Measurements from ENCODE around the gene SCART1.
"Not testable (repeated sequence)": the region's sequence is repeated elsewhere in the genome, so short reads cannot be mapped to it uniquely, and the experiment has no call there.

SCART1 gene

DNA sequence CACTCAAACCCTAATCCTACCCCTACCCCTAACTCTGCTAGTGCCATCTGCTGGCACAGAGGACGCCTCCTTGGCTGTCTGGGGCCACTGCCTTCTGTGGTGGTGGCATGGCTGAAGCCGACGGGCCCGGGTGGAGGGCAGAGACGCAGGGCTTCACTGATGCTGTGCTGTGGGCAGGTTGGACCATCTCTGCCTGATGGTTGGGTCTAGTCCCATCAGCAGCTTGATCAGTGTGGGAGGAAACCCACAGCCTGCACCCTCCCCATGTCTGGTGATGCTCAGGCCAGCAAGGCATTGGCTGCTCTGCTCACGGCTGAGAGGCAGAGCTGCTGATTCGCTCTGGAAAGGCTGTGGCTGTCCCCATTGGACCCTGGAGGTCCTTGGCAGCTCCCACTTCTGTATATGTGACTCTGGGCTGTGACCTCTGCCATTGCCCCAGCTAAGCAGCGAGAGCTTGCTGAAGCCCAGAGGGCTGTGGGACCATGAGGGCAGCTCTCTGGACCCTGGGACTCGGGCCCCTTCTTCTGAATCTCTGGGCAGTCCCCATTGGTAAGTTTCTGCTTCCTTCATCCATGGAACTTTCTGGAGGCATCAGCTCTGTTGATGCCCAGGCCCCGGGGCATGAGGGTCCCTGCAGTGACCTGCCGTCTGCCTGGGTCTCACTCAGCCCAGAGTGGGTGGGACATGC, at the start of gene SCART1:
Gene SCART1, plus strand, starts transcription at position 430 of the 688 bp plus-strand sequence. Its CDS starts 53 bp downstream, at position 483.
- no peak for DNase-seq (ENCODE audit: low read depth, low spot score)

DNA sequence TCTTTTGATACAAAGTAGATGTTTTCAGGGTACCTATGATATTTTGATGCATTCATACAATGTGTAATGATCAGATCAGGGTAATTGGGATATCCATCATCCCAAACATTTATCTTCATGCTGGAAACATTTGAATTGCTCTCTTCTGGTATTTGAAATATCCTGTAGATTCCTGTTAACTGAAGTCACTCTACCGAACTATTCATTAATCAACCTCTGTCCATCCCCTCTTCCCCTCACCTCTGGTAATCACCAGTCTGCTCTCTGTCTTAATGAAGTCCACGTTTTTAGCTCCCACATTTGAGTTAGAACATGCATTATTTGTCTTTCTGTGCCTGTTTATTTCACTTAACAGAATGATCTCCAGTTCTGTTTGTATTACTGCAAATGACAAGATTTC, 48.5 kb upstream of the SCART1 start:
- DNase-seq (ENCODE audit: low read depth, low spot score): no peak

DNA sequence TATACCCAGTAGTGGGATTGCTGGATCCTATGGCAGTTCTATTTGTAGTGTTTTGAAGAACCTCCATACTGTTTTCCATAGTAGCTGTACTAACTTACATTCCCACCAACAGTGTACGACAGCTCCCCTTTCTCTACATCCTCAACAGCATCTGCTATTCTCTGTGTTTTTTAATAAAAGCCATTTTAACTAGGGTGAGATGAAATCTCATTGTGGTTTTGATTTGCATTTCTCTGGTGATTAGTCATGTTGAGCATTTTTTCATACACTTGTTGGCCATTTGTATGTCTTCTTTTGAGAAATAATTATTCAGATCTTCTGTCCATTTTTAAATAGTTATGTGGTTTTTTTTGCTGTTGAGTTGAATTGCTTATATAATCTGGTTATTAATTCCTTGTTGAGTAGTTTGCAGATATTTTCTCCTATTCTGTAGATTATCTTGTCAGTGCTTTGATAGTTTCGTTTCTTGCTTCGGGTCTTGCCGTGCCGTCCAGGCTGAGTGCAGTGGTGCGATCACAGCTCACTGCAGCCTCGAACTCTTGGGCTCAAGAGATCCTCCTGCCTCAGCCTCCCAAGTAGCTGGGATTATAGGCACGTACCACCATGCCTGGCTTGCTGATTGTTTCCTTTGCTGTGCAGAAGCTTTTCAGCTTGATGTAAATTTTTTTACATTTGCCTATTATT, 47.8 kb upstream of the SCART1 start:
- DNase-seq (ENCODE audit: low read depth, low spot score): no peak

DNA sequence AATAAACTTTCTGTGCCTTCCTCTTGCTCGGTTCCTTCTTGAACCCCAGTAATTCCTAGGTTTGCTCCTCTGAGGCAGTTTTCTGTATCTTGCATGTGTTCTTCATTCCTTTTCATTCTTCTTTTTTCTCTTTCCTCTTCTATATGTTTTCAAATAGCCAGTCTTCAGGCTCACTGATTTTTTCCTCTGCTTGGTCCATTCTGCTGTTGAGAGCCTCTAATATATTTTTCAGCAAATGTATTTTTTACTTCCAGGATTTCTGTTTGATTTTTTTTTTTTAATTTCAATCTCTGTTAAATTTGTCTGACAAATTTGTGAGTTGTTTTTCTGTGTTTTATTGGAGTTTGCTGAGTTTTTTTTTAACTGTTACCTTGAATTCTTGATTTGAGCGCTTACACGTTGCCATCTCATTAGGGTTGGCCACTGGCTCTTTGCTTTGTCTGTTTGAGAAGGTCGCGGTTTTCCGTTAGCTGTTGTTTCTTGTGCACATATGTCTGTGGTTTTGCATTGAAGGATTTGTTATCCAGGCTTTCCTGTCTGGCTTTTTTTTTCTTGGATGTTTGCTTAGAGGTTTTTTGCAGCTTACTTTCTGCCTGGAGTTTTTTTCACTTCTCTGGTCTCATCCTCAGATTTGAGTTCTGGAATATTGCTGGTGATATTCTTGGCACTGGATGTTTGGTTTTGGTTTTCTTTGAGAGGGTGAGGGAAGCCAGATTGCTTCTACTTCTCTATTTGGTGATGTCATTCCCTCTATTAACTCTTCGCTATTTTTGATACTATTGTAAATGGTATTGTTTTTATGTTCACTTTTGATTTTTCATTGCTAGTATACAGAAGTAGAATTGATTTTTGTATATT, 42.0 kb upstream of the SCART1 start:
- DNase-seq (ENCODE audit: low read depth, low spot score): no peak

DNA sequence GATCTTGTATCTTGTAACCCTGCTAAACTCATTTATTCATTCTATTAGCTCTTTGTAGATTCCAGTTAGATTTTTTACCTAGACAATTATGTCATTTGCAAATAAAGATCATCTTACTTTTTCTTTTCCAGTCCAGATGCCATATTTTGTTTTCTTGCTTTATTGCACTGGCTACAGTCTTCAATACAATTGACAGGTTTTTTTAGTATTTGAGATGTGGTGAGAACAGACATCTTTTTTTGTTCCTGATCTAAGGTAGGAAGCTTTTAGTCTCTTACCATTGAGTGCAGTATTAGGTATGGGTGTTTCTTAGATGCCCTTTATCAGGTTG, 41.4 kb upstream of the SCART1 start:
- DNase-seq (ENCODE audit: low read depth, low spot score): no peak

DNA sequence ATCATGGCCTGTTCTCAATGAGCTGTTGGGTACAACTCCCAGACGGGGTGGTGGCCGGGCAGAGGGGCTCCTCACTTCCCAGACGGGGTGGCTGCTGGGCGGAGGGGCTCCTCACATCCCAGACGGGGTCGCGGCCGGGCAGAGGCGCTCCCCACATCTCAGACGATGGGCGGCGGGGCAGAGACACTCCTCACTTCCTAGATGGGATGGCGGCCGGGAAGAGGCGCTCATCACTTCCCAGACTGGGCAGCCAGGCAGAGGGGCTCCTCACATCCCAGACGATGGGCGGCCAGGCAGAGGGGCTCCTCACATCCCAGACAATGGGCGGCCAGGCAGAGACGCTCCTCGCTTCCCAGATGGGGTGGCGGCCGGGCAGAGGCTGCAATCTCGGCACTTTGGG, 39.3 kb upstream of the SCART1 start:
- not testable (repeated sequence) for DNase-seq (ENCODE audit: low read depth, low spot score)

DNA sequence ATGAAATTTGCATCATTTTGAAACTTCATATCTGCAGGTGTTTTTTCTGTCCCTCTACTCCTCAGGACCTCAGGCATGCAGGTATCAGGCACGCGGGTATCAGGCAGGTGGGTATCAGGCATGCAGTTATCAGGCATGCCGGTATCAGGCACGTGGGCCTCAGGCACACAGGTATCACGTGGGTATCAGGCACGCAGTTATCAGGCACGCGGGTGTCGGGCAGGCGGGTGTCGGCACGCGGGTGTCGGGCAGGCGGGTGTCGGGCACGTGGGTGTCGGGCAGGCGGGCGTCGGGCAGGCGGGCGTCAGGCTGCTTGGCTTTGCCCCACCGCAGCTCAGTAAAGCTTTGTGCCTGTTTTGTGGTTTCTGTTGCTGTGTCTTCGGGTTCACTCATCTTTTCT, 38.0 kb upstream of the SCART1 start:
- no peak for DNase-seq (ENCODE audit: low read depth, low spot score)

DNA sequence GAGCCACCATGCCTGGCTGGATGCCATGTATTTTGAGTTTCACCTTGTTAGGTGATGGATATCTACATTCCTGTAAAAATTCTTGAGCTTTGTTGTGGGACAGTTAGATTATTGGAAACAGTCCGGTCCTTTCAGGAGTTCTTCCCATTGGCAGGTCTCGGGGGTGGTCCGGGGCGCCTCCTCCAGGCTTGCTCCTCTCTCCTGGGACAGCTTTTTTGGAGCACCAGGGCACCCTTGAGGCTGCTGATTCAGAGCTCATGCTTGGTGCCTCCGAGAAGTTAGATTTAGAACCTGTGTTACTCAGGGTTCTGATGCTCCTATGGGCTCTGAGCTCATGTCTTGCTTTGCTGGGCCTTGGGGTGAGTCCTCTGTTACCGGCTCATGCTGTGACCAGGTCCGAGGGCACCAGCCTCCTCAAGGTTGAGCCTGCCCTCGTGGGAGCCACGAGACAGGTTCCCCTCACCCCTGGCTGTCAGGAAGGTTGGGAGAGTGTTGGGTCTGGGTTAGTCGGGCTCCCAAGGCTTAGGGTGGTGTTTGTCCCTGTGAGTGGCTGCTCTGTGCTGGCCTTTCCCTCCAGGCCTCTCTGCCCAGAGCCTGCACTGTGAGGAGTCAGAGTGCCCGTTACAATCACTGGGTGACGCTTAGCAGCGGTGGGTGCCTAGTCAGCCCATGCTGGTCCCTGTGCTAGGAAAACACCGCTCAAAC, 35.3 kb upstream of the SCART1 start:
- no peak for DNase-seq (ENCODE audit: low read depth, low spot score)

DNA sequence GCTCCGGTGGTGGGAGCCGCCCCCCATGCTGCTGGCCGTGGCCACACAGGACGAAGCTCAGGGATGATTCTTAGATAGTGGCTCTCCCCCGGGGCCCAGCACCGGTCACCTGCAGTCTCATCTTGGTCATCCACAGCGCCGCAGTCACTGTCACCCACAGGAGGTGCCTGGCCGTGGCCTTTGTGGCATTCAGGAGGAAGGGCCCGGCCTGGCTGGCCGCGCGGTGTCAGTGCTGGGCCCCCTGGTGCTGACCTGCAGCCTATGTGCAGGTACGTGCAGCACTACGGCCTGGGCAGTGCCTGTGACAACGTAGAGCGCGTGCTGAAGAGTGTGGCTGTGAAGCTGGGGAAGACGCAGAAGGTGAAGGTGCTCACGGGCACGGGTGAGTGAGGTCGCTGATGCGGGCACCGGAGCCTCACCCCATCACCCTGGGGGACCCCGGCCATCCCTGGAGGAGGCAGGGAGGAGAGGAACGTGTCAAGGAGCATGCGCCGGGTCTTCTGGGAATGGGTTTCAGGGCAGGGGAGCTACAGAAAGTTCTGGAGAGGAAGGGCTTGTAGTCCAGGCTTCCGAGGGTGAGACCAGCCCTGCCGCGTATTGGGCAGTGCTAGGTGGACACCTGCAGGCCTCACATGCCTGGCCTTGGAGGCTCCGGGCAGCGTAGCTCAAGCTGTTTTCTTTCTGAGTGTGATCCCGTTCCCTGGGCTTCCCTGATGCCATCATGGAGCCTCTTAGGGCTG, 34.4 kb upstream of the SCART1 start:
- DNase-seq (ENCODE audit: low read depth, low spot score): no peak

DNA sequence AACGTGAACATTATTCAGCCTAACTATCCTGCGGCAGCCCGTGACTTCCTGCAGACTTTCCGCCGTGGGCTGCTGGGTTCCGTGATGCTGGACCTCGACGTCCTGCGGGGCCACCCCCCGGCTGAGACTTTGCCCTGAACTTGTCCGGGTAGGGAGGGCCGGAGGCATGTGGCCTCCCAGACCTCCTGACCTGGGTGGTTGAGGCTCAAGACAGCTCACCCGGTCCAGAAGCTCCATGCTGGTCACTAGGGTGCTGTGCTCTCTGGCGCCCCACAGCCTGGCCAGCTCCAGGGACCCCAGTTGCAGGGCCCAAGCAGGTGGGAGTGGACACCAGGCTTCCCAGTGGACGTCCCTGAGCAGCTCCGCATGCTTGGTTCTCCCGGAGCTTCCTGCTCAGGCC, 33.7 kb upstream of the SCART1 start:
- DNase-seq (ENCODE audit: low read depth, low spot score): no peak

DNA sequence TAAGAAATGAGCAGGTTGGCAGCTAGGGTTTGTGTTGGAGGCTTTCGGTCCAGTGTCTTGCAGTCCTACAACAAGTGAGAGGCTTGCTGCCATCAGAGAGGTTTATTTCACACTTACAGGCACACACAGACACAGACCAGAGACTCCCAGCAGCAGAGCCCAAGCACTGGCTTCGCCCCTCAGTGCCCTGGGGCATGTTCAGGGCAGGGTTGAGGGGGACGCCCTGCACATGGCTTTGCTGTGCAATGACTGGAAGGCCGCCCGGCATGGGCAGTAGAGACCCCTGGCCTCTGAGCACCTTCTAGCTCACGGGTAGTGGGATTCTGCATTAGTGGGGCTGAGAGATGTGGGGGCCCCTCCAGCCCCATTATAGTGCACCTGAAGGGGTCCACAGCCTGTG, 33.2 kb upstream of the SCART1 start:
- DNase-seq (ENCODE audit: low read depth, low spot score): no peak

DNA sequence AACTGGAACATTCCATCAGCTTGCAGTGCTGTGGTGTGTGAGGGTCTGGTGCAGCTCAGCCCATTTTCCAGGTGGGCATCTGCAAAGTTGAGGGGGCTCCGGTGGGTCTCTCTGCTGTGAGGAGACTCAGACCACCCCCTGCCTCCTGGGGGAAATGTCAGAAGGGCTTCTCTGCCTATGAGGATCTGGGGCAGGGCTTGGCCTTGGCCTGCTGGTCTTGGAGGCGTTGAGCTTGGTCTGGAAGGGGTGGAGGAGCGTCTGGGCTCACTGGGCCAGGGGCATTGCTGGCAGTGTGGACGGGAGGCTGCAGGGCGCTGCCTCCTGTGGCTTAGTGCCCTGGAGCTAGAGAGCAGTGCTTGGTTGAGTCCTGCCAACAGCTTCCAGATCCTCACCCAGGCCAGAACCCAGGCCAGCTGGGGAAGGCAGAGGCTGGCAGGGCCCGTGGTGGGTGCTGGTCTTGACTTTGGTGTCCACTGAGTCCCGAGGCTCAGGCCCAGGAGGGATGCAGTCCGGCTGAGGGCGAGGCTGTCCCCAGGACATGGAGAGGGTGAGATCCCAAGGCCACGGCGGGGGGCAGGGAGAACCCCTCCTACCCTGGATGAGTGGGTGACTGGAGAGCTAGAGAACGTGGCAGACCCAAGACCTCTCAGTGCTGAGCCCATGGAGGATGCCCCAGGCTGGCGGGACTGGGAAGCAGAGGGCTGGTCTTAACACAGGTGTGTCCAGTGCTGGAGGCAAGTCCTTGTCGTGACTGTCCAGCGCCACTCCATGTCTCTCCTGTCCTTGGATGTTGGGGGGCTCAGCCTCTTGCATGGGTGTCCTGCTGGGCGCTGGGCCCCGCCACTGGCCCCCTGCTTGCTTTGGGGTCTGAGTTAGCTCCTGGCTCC, 32.2 kb upstream of the SCART1 start:
- no peak for DNase-seq (ENCODE audit: low read depth, low spot score)

DNA sequence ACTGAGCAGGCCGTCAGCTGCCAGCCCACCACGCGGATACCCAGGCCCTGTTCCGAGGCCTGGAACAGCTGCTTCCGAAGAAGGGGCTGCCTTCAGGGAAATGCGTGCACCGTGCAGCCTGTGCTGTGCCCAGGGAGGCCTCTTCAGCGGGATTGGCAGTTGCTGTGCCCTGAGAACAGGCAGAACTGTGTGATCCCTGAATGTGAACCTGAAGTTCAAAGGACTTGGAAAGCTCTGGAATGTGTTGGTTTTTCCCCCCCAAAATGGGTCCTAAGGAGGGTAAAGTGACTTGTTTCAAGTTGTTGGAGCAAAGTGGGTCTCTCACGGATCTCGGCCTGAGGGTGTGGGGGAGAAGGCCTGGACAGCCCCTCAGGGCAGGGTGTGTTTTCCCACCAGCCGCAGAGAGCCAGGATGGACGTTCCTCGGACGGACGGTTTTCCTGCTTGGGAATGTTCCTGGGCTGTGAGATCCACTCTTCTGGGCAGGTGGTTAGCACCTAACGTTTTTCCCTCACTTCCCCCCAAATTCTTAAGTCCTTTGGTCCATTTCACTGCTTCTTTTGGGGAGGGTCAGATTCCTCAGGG, 31.4 kb upstream of the SCART1 start:
- DNase-seq (ENCODE audit: low read depth, low spot score): no peak

DNA sequence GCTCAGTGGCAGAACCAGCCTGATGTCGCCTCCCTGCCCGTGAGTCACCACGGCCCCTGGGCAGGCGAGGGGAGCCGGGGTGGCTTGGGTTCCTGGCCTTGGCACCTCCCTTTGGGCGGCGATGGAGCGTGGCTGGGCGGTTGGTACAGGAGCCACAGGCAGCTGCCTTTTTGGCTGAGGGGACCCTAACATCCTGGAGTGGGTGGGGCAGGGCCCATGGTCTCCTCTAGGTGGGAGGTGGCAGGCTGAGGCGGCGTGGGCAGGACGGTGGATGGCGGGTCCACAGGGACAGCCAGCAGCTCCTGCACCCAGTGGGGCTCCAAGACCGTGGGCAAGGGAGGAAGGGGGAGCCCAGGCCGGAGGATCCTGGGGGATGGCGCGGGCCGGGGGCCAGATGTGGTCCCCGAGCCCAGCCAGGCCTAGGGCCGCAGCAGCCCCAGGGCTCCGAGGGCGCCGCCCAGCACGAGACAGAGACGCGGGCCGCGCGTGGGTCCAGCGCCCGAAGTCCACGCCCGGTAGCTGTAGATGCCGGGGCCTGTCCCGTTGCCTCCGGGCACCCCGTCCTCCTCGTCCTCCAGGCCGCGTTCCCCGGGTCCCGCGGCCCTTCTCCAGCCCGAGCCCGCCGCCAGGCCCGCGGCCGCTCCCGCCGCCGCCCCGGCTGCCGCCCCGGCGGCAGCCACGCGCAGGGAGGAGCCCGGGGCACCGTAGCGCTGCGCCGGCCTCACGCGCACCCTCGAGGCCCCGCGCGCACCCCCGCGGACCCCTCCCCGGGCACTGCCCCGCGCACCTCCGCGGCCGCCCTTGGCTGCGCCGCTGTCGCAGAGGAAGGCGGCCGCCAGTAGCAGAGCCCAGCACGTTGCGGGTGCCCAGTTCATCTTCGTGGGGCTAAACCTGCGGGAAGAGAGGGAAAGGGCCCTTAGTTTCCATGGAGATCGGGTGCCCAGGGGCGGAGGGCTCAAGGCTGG, 30.7 kb upstream of the SCART1 start:
- DNase-seq (ENCODE audit: low read depth, low spot score): no peak

DNA sequence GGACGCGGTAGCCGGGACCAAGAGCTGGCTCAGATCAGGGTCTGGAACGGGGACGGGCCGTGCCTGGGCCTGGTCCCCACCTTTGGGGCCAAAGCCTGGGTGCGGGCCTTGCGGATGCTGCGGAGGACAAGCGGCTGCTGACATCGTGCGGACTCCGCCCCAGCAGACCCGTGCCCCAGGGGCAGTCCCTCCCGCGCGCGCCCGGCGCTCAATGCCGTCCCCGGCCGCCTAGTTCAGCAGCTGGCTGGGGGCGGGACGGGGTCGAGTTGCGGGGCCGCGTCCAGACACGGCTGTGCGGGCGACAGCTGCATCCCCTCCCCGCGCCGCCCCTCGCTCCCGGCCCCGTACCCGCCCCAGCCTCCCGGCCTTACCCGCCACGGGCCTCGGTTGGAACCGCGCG, 29.6 kb upstream of the SCART1 start:
- DNase-seq (ENCODE audit: low read depth, low spot score): not testable (repeated sequence)

DNA sequence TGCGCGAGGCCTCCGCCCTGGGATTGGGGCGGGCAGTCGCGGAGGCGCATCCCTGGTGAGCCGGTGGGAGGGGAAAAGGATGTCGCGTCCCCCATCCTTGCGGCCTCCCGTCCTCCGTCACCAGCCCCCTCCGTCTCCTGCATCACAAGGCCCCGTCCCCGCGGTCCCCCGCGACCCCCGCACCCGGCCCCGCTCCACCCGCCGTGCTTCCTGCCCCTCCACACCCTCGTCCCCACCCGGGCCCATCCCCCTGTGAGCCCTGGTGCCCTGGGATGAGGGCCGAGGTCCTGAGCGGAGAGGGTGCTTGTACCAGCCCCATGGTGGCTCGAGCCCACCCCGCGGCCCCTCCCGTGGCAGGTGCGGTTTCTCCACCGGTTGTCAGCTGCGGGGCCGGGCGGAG, 29.1 kb upstream of the SCART1 start, which contains the start of gene SPRN:
Gene SPRN, minus strand, starts transcription at position 25 of the 400 bp plus-strand sequence. CDS start 944 bp downstream, outside the sequence.
- not testable (repeated sequence) for DNase-seq (ENCODE audit: low read depth, low spot score)

DNA sequence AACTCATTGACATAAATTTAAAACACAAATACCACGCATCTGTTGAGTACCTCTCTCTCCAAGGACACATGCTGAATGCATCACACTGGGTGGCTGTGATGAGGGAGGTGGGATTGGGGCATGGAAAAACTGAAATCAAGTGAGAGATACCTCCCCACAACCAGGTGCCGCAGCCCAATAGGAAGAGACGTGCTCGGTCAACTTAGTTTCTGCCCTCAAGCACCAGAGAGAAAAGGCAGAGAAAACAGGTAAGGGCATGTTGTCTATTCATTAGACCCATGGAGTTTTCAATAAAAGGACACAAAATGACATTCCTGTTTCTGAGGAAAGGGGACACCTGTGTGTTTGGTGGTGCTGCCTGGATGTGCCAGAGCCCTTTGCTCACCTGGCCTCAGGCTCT, 24.2 kb upstream of the SCART1 start:
- DNase-seq (ENCODE audit: low read depth, low spot score): not testable (repeated sequence)

DNA sequence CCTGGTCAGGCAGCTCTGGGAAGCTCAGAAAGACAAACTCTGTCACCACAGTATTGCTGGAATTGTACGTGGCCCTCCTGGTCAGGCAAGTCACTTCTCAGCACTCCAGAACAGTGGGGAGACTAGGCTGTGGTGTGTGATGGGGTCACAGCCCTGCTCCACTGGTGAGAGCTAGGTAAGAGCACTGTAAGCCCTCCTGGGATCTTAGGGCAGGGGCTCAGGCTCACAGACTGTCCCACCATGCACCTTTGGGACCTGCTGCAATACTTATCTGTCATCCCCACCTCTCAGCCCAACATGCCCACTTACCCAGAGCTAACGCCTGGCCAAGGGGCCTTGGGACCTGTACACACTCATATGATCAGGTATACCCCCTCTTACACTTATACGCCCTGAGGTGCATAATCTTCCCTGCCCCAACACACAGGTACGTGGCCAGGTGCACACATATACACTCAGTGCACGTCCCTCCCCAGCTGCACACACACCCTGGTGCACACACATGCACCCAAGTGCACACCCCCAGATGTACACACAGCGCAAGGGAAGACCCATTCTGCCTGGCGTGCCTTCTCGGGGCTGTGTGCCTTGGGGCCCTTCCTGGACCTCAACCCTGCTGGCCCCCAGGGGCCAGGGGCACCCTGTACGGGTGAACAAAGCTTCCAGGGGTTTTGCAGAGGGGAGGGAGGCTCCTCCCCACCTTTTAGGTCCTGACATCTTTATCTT, 21.7 kb upstream of the SCART1 start:
- DNase-seq (ENCODE audit: low read depth, low spot score): not testable (repeated sequence)

All from activated CD4-positive, CD25-positive, alpha-beta regulatory T cell treated with anti-CD3 and anti-CD28 coated beads, Interleukin-2, amount 50 U/mL, for 16 hours (primary cell).